ENCODE results near the gene OSM.

GRCh38 chr22:30248484-30248883 is 18.2 kb downstream of the OSM start:
- no peak for TF ChIP-seq REST (IDR thresholded peaks at IDR 0.05)
- TF ChIP-seq CTCF (IDR thresholded peaks at IDR 0.05) = no peak
- TF ChIP-seq HOXA7 (CRISPR knock-in tag; IDR thresholded peaks at IDR 0.05) = no peak
- TF ChIP-seq MYC (IDR thresholded peaks at IDR 0.05; ENCODE audit: borderline replicate concordance, low read length) = no peak
- TF ChIP-seq POLR2A (IDR thresholded peaks at IDR 0.05; ENCODE audit: low read length) = no peak
- TF ChIP-seq USF2 (IDR thresholded peaks at IDR 0.05) = no peak
- TF ChIP-seq JUN (IDR thresholded peaks at IDR 0.05) = no peak
- no peak for TF ChIP-seq NR3C1 (IDR thresholded peaks at IDR 0.05)
- no peak for TF ChIP-seq BCL3 (IDR thresholded peaks at IDR 0.05)
- TF ChIP-seq POLR2AphosphoS2 (conservative IDR thresholded peaks at IDR 0.05; ENCODE audit: low read length) = no peak; the same call in 1 of the 2 replicates
- no peak for TF ChIP-seq BHLHE40 (IDR thresholded peaks at IDR 0.05; ENCODE audit: low read depth, low read length)
- no peak for TF ChIP-seq KDM5A (IDR thresholded peaks at IDR 0.05)

Data from A549 (cell line).